ENCODE measurements around the gene NOMO2. TPM values are rescaled to one million over a fixed set of nuclear protein-coding genes. Genes with fewer than 3 reads are reported as not detected.
A peak's percentile ranks its signal among the peaks of the same experiment; 100 is the strongest.
"Not testable (repeated sequence)": the region's sequence is repeated elsewhere in the genome, so short reads cannot be mapped to it uniquely, and the experiment has no call there.

NOMO2 gene
- total RNA-seq (2021; ENCODE audit: unreplicated experiment) (110 TPM), Bru-seq, nascent RNA (percentile 45 among the genes with signal in this experiment), BruChase-seq, experiment 1, labeled RNA remaining after a 6-hour chase (percentile 51 among the genes with signal in this experiment), BruChase-seq, experiment 2, labeled RNA remaining after a 2-hour chase (percentile 47 among the genes with signal in this experiment)
- 167 and 170 TPM in 2 replicates for polyA plus RNA-seq (2012)
- long read RNA-seq, full-length matches to known transcripts, result 177 of 230 reads
- long read RNA-seq, partial matches to known transcripts, result 32 of 230 reads
- long read RNA-seq, other reads (novel, unspliced or antisense), result 21 of 230 reads

- intact Hi-C loops (cut with micrococcal nuclease); BruUV-seq (replicated peaks); H4K20me1 ChIP-seq (ENCODE audit: insufficient read depth); DNase-seq (ENCODE audit: low read depth, low spot score); H3K9me2 ChIP-seq (ENCODE audit: insufficient read depth); H3K27me3 ChIP-seq (ENCODE audit: insufficient read depth, low read length); CTCF ChIA-PET; H2AFZ ChIP-seq (ENCODE audit: low read depth, low read length, poor library complexity, severe bottlenecking); H3K36me3 ChIP-seq (ENCODE audit: control insufficient read depth in 1 of 2, insufficient read depth in 2 of 2, low read length in 2 of 2); H3K4me1 ChIP-seq (ENCODE audit: control insufficient read depth in 1 of 2, insufficient read depth in 2 of 2, low read length in 2 of 2); H3K9me3 ChIP-seq (ENCODE audit: control insufficient read depth in 1 of 2, insufficient read depth in 1 of 2, low read depth in 1 of 2, low read length in 2 of 2); H3K79me2 ChIP-seq (ENCODE audit: insufficient read depth, low read length); POLR2A ChIA-PET; H3K27ac ChIP-seq (ENCODE audit: low read depth, low read length); RAD21 ChIA-PET (ENCODE audit: low non-redundant PET in 1 of 2, low total read pairs in 2 of 2, uncharacterized antibody in 2 of 2, unreplicated experiment in 2 of 2): not testable (repeated sequence)
- peak within 1 kb of the TSS; percentile 45 for H3K4me2 ChIP-seq (ENCODE audit: low read length)
- peak; percentile 34; the same call in 1 of the 2 replicates for TF ChIP-seq MAX (IDR thresholded peaks at IDR 0.05)
- peak within 1 kb of the TSS; percentile 41 for H3K9ac ChIP-seq (ENCODE audit: low read length)
- peak within 1 kb of the TSS; percentile 49 to 51 for H3K4me3 ChIP-seq (replicated peaks in 1 of 2; ENCODE audit: low read depth in 1 of 2, low read length in 2 of 2)
- peak; percentile 95 for ATAC-seq
Observed at GRCh38 chr16:18561727-18562314, at the start of gene NOMO2. TSS of gene NOMO2 (minus strand) at chr16:18562097. CDS start at chr16:18562040, 57 bp downstream.

- H3K9me2 ChIP-seq (ENCODE audit: insufficient read depth); BruUV-seq (replicated peaks); DNase-seq (ENCODE audit: low read depth, low spot score); H3K4me1 ChIP-seq (ENCODE audit: control insufficient read depth in 1 of 2, insufficient read depth in 2 of 2, low read length in 2 of 2); H3K27ac ChIP-seq (ENCODE audit: low read depth, low read length); H3K79me2 ChIP-seq (ENCODE audit: insufficient read depth, low read length); H3K4me2 ChIP-seq (ENCODE audit: low read length); intact Hi-C loops (cut with micrococcal nuclease); CTCF ChIA-PET; H3K4me3 ChIP-seq (replicated peaks in 1 of 2; ENCODE audit: low read depth in 1 of 2, low read length in 2 of 2); ATAC-seq; H3K27me3 ChIP-seq (ENCODE audit: insufficient read depth, low read length); H3K9me3 ChIP-seq (ENCODE audit: control insufficient read depth in 1 of 2, insufficient read depth in 1 of 2, low read depth in 1 of 2, low read length in 2 of 2); H4K20me1 ChIP-seq (ENCODE audit: insufficient read depth); RAD21 ChIA-PET (ENCODE audit: low non-redundant PET in 1 of 2, low total read pairs in 2 of 2, uncharacterized antibody in 2 of 2, unreplicated experiment in 2 of 2); POLR2A ChIA-PET; H3K36me3 ChIP-seq (ENCODE audit: control insufficient read depth in 1 of 2, insufficient read depth in 2 of 2, low read length in 2 of 2); H2AFZ ChIP-seq (ENCODE audit: low read depth, low read length, poor library complexity, severe bottlenecking); H3K9ac ChIP-seq (ENCODE audit: low read length): not testable (repeated sequence)
Observed at GRCh38 chr16:18610147-18610803, 48.4 kb upstream of the NOMO2 start.

- H3K36me3 ChIP-seq (ENCODE audit: control insufficient read depth in 1 of 2, insufficient read depth in 2 of 2, low read length in 2 of 2); BruUV-seq (replicated peaks); H3K4me2 ChIP-seq (ENCODE audit: low read length); H2AFZ ChIP-seq (ENCODE audit: low read depth, low read length, poor library complexity, severe bottlenecking); CTCF ChIA-PET; DNase-seq (ENCODE audit: low read depth, low spot score); H3K4me1 ChIP-seq (ENCODE audit: control insufficient read depth in 1 of 2, insufficient read depth in 2 of 2, low read length in 2 of 2); H3K27me3 ChIP-seq (ENCODE audit: insufficient read depth, low read length); POLR2A ChIA-PET; H3K79me2 ChIP-seq (ENCODE audit: insufficient read depth, low read length); H3K4me3 ChIP-seq (replicated peaks in 1 of 2; ENCODE audit: low read depth in 1 of 2, low read length in 2 of 2); H3K9me2 ChIP-seq (ENCODE audit: insufficient read depth); RAD21 ChIA-PET (ENCODE audit: low non-redundant PET in 1 of 2, low total read pairs in 2 of 2, uncharacterized antibody in 2 of 2, unreplicated experiment in 2 of 2); H3K9ac ChIP-seq (ENCODE audit: low read length); intact Hi-C loops (cut with micrococcal nuclease); ATAC-seq; H3K27ac ChIP-seq (ENCODE audit: low read depth, low read length); H4K20me1 ChIP-seq (ENCODE audit: insufficient read depth); H3K9me3 ChIP-seq (ENCODE audit: control insufficient read depth in 1 of 2, insufficient read depth in 1 of 2, low read depth in 1 of 2, low read length in 2 of 2): not testable (repeated sequence)
Observed at GRCh38 chr16:18608271-18608670, 46.4 kb upstream of the NOMO2 start.

DNA sequence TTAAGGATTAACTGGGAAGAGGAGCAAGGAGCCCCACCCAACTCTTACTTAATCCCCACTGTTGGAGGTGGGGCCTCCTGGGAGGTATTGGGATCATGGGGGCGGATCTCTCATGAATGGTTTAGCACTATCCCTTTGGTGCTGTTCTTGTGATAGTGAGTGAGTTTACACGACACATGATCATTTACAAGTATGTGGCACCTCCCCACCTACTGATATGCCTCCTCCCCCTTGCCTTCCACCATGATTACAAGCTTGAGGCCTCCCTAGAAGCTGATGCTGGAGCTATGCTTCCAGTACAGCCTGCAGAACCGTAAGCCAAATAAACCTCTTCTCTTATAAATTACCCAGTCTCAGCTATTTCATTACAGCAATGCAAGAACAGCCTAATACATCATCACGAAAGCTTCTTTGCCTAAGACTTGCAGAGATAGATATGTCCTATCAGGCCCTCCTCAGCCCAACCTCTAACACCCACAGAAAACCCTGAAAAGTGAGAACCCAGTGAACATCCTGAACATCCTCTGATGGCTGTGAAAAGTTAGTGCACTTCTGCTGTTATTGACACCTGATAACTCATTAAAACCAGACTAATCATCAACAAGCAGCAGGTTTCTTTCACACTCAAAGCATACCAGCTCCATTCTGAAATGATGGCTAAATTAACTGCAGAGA lies 41.8 kb upstream of the NOMO2 start:
- H3K36me3 ChIP-seq (ENCODE audit: control insufficient read depth in 1 of 2, insufficient read depth in 2 of 2, low read length in 2 of 2); ATAC-seq; H3K9me2 ChIP-seq (ENCODE audit: insufficient read depth); CTCF ChIA-PET; H4K20me1 ChIP-seq (ENCODE audit: insufficient read depth); H3K4me1 ChIP-seq (ENCODE audit: control insufficient read depth in 1 of 2, insufficient read depth in 2 of 2, low read length in 2 of 2); H3K27me3 ChIP-seq (ENCODE audit: insufficient read depth, low read length); H3K4me2 ChIP-seq (ENCODE audit: low read length); POLR2A ChIA-PET; H3K9ac ChIP-seq (ENCODE audit: low read length); H3K79me2 ChIP-seq (ENCODE audit: insufficient read depth, low read length); H3K9me3 ChIP-seq (ENCODE audit: control insufficient read depth in 1 of 2, insufficient read depth in 1 of 2, low read depth in 1 of 2, low read length in 2 of 2); H3K27ac ChIP-seq (ENCODE audit: low read depth, low read length); DNase-seq (ENCODE audit: low read depth, low spot score); intact Hi-C loops (cut with micrococcal nuclease); H2AFZ ChIP-seq (ENCODE audit: low read depth, low read length, poor library complexity, severe bottlenecking); H3K4me3 ChIP-seq (replicated peaks in 1 of 2; ENCODE audit: low read depth in 1 of 2, low read length in 2 of 2); RAD21 ChIA-PET (ENCODE audit: low non-redundant PET in 1 of 2, low total read pairs in 2 of 2, uncharacterized antibody in 2 of 2, unreplicated experiment in 2 of 2); BruUV-seq (replicated peaks): not testable (repeated sequence)

All from HCT116 (cell line).